Loucy (cell line): ENCODE data around the gene MYRIP.
A peak's percentile ranks its signal among the peaks of the same experiment; 100 is the strongest.

Experiments used
- H2AFZ ChIP-seq: fragments of 200-600 bp; sonication (generic); 2 replicates; pipeline ENCODE4 v1.6.0; 2016; ENCODE audit warnings: antibody characterized with exemption, mild to moderate bottlenecking, low read length, moderate library complexity
- H3F3A ChIP-seq: fragments of 200-600 bp; 2 replicates; pipeline ENCODE4 v1.6.0; 2016; ENCODE audit warnings: antibody characterized with exemption, low read depth, mild to moderate bottlenecking
- H3K27me3 ChIP-seq: fragments of 200-600 bp; sonication (generic); 2 replicates; pipeline ENCODE4 v1.6.1; 2014; ENCODE audit warnings: low read length, mild to moderate bottlenecking; ENCODE audit not compliant: insufficient read depth, poor library complexity, severe bottlenecking
- H3K36me3 ChIP-seq: fragments of 200-600 bp; sonication (generic); 2 replicates; pipeline ENCODE4 v1.6.1; 2016; ENCODE audit warnings: low read length; ENCODE audit not compliant: insufficient read depth
- H3K4me1 ChIP-seq: fragments of 200-600 bp; sonication (generic); 2 replicates; pipeline ENCODE4 v1.5.1; 2014; ENCODE audit warnings: low read length, mild to moderate bottlenecking; ENCODE audit not compliant: insufficient read depth, poor library complexity, severe bottlenecking
- H3K4me2 ChIP-seq: fragments of 200-600 bp; sonication (generic); 2 replicates; pipeline ENCODE4 v1.6.0; 2014; ENCODE audit warnings: antibody characterized with exemption, low read length, low read depth, mild to moderate bottlenecking; ENCODE audit not compliant: poor library complexity, severe bottlenecking
- H3K4me3 ChIP-seq: fragments of 200-600 bp; sonication (generic); 2 replicates; pipeline ENCODE4 v1.5.1; 2014; ENCODE audit warnings: low read length, mild to moderate bottlenecking, mixed read lengths; ENCODE audit not compliant: poor library complexity, severe bottlenecking
- H3K79me2 ChIP-seq: fragments of 200-600 bp; sonication (generic); 2 replicates; pipeline ENCODE4 v1.6.1; 2014; ENCODE audit warnings: low read length; ENCODE audit not compliant: insufficient read depth
- H3K9ac ChIP-seq: fragments of 200-600 bp; sonication (generic); 2 replicates; pipeline ENCODE4 v1.6.0; 2014; ENCODE audit warnings: mild to moderate bottlenecking, low read depth, low read length, moderate library complexity; ENCODE audit not compliant: poor library complexity, severe bottlenecking
- H3K9me2 ChIP-seq: fragments of 200-600 bp; sonication (generic); replicated peaks from 2 replicates; pipeline ENCODE4 v1.6.1; 2016; ENCODE audit warnings: low read depth, low read length, mixed read lengths
- H3K9me3 ChIP-seq: fragments of 200-600 bp; sonication (generic); 2 replicates; pipeline ENCODE4 v1.6.1; 2014; ENCODE audit warnings: mild to moderate bottlenecking, antibody characterized with exemption, low read length, low read depth; ENCODE audit not compliant: insufficient read depth
- H4K20me1 ChIP-seq: fragments of 200-600 bp; sonication (generic); 2 replicates; pipeline ENCODE4 v1.6.0; 2014; ENCODE audit warnings: antibody characterized with exemption, low read length, mild to moderate bottlenecking; ENCODE audit not compliant: insufficient read depth, poor library complexity, severe bottlenecking
- EZH2phosphoT487 ChIP-seq: fragments of 200-600 bp; IDR thresholded peaks from 2 replicates; pipeline ENCODE4 v1.6.1; 2018; ENCODE audit warnings: antibody characterized with exemption, mild to moderate bottlenecking, moderate library complexity, borderline replicate concordance
- TF ChIP-seq, protein P1 (sequence below): fragments of 200-600 bp; sonication (generic); conservative IDR thresholded peaks from 2 replicates; pipeline ENCODE4 v1.5.1; 2014; ENCODE audit warnings: mild to moderate bottlenecking, antibody characterized with exemption, low read length

Gene MYRIP

DNA sequence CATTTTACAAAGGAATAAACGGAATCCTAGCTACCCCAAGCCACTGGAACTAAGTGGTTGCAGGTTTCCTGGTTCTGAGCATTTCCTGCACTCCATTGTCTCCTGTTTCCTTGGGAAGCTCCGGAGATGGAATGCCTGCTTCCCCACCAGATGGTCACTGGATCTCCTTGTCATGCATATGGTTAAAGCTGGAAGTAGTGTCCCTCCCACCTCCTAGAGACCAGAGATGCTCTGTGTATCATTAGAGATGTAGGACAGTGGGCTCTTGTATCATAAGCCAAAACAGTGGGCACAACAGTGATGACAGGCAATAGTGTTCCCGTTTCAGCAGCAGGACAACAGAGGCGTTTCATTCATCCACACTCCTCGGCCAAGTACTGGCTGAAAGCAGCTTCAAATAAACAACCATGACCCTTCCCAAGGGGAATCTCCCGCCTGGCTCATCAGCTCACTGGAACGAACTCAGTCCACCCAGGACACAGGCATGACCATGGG, 363.9 kb downstream of the MYRIP start:
- Histone ChIP-seq H3K27me3 (no peaks in the 10 kb centered on the region), H3F3A (no peaks in the 10 kb centered on the region), H4K20me1 (no peaks in the 10 kb centered on the region), H2AFZ (no peak overlapping the region), H3K9me3 (no peaks in the 10 kb centered on the region), H3K4me2 (no peak overlapping the region), H3K9ac (no peak overlapping the region), H3K9me2 (no peaks in the 10 kb centered on the region), H3K79me2 (no peaks in the 10 kb centered on the region), H3K36me3 (no peaks in the 10 kb centered on the region), H3K4me1 (no peaks in the 10 kb centered on the region), H3K4me3 (no peak overlapping the region)
- TF ChIP-seq, protein P1, sequence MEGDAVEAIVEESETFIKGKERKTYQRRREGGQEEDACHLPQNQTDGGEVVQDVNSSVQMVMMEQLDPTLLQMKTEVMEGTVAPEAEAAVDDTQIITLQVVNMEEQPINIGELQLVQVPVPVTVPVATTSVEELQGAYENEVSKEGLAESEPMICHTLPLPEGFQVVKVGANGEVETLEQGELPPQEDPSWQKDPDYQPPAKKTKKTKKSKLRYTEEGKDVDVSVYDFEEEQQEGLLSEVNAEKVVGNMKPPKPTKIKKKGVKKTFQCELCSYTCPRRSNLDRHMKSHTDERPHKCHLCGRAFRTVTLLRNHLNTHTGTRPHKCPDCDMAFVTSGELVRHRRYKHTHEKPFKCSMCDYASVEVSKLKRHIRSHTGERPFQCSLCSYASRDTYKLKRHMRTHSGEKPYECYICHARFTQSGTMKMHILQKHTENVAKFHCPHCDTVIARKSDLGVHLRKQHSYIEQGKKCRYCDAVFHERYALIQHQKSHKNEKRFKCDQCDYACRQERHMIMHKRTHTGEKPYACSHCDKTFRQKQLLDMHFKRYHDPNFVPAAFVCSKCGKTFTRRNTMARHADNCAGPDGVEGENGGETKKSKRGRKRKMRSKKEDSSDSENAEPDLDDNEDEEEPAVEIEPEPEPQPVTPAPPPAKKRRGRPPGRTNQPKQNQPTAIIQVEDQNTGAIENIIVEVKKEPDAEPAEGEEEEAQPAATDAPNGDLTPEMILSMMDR = no peak
- TF ChIP-seq EZH2phosphoT487 = no peak

DNA sequence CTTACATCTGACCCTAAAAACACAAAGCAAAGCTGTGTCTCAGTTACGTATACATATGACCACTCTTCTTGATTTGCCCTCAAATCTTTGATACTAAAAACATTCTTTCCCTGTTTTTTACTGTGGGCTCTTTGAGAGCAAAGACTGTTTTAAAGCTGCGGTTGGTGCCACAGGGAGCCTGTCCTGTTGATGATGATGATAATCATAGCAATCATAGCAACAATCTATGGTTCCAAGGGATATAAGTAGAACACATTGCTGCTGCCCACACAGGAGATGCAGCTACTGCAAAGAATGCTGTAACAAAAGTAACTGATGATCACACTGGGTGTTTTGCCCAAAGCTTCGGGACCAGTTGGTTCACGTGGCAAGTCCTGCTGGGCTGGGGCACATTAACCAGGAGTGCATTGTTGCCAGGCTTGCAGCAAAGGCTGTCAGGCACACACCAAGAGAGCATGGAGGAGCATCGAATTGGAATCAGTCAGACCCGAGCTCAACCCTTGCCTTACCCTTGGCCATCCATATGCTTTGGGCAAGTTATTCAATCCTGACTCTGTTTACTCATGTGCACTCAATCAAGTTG, 368.7 kb downstream of the MYRIP start:
- no peak for TF ChIP-seq EZH2phosphoT487
- TF ChIP-seq, protein P1 = no peak
- H3K79me2 ChIP-seq = no peaks in the 10 kb centered on the region
- H4K20me1 ChIP-seq = no peaks in the 10 kb centered on the region
- no peaks in the 10 kb centered on the region for H3K27me3 ChIP-seq
- H3K9me3 ChIP-seq = no peaks in the 10 kb centered on the region
- H3K36me3 ChIP-seq = no peaks in the 10 kb centered on the region
- H3K4me3 ChIP-seq = no peak overlapping the region
- no peaks in the 10 kb centered on the region for H3K9me2 ChIP-seq
- no peaks in the 10 kb centered on the region for H3K4me1 ChIP-seq
- no peak overlapping the region for H2AFZ ChIP-seq
- no peak overlapping the region for H3K9ac ChIP-seq
- H3F3A ChIP-seq = no peaks in the 10 kb centered on the region
- no peak overlapping the region for H3K4me2 ChIP-seq

DNA sequence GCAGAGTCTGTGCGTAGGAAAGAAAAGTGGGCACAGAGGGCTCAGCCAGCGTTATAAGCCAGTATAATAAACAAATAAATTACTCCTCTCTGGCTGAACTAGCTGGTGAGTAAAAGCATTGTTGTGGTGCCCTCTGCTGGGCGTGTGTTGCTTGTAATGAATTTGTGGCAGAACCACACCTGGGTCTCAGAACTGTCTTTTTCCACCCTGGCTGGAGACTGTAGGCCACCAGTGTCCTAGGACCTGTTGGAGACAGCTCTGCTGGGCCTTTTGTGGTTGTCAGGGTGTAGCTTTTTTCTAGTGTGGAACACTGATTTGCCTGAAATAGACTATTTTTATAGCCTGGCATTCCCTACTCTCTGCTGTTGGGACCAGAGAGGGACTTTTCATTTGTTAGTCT, 369.6 kb downstream of the MYRIP start:
- Histone ChIP-seq H4K20me1 (no peaks in the 10 kb centered on the region), H3K9me2 (no peaks in the 10 kb centered on the region), H3K9ac (no peak overlapping the region), H3K9me3 (no peaks in the 10 kb centered on the region), H3K36me3 (no peaks in the 10 kb centered on the region), H2AFZ (no peak overlapping the region), H3K27me3 (no peaks in the 10 kb centered on the region), H3K4me3 (no peak overlapping the region), H3F3A (no peaks in the 10 kb centered on the region), H3K79me2 (no peaks in the 10 kb centered on the region), H3K4me2 (no peak overlapping the region), H3K4me1 (peaks cover 2% of the 10 kb centered on the region)
- TF ChIP-seq EZH2phosphoT487 = no peak
- TF ChIP-seq, protein P1 = peak; percentile 81
